Stimulated activated CD8-positive, alpha-beta memory T cell treated with anti-CD3 and anti-CD28 coated beads, Interleukin-7, amount 100 ng/mL, for 48 hours (primary cell): ENCODE data around the gene C13orf46.
"Not testable (repeated sequence)": the region's sequence is repeated elsewhere in the genome, so short reads cannot be mapped to it uniquely, and the experiment has no call there.

Experiments
- DNase-seq, 2 donors: peaks; one replicate each; pipeline ENCODE4 v3.0.0-alpha.2; 2020; ENCODE audit warnings: low read depth in 1 of 2; ENCODE audit errors: extremely low read depth in 1 of 2

The C13orf46 gene

GRCh38 chr13:113914333-113915011, 59.4 kb downstream of the C13orf46 start:
- no peak for DNase-seq

- DNase-seq = not testable (repeated sequence)
Observed at GRCh38 chr13:113913838-113914237, 60.0 kb downstream of the C13orf46 start.

GRCh38 chr13:113913408-113913807, 60.5 kb downstream of the C13orf46 start:
- peak in 1 of 2 donors; percentile 19 for DNase-seq

GRCh38 chr13:113912596-113912995, 61.3 kb downstream of the C13orf46 start:
- no peak for DNase-seq

GRCh38 chr13:113907635-113908617, 66.0 kb downstream of the C13orf46 start:
- DNase-seq = no peak

GRCh38 chr13:113906571-113906970, 67.3 kb downstream of the C13orf46 start:
- DNase-seq = no peak

GRCh38 chr13:113905942-113906341, 67.9 kb downstream of the C13orf46 start:
- DNase-seq = no peak

GRCh38 chr13:113905018-113905417, 68.9 kb downstream of the C13orf46 start:
- no peak for DNase-seq

- DNase-seq = no peak
Observed at GRCh38 chr13:113904411-113904810, 69.5 kb downstream of the C13orf46 start.

- DNase-seq = no peak
Observed at GRCh38 chr13:113903912-113904311, 70.0 kb downstream of the C13orf46 start.
